Measurements from ENCODE around the gene GKN2.

GRCh38 chr2:68908392-68908970, 44.2 kb downstream of the GKN2 start:
- TF ChIP-seq POLR2AphosphoS5 (IDR thresholded peaks at IDR 0.05), result no peak
- TF ChIP-seq, protein P1, sequence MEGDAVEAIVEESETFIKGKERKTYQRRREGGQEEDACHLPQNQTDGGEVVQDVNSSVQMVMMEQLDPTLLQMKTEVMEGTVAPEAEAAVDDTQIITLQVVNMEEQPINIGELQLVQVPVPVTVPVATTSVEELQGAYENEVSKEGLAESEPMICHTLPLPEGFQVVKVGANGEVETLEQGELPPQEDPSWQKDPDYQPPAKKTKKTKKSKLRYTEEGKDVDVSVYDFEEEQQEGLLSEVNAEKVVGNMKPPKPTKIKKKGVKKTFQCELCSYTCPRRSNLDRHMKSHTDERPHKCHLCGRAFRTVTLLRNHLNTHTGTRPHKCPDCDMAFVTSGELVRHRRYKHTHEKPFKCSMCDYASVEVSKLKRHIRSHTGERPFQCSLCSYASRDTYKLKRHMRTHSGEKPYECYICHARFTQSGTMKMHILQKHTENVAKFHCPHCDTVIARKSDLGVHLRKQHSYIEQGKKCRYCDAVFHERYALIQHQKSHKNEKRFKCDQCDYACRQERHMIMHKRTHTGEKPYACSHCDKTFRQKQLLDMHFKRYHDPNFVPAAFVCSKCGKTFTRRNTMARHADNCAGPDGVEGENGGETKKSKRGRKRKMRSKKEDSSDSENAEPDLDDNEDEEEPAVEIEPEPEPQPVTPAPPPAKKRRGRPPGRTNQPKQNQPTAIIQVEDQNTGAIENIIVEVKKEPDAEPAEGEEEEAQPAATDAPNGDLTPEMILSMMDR (IDR thresholded peaks at IDR 0.05; ENCODE audit: poor library complexity, severe bottlenecking), result no peak
- TF ChIP-seq EZH2 (IDR thresholded peaks at IDR 0.05; ENCODE audit: borderline replicate concordance, insufficient read depth, low read length, poor library complexity, severe bottlenecking), result no peak
- no peak for TF ChIP-seq EP300 (conservative IDR thresholded peaks at IDR 0.05; ENCODE audit: poor library complexity, severe bottlenecking)
- TF ChIP-seq TAF1 (IDR thresholded peaks at IDR 0.05; ENCODE audit: low read depth), result no peak
- TF ChIP-seq RAD21 (conservative IDR thresholded peaks at IDR 0.05), result no peak
- no peak for TF ChIP-seq REST (IDR thresholded peaks at IDR 0.05; ENCODE audit: borderline replicate concordance)
- TF ChIP-seq SMC3 (conservative IDR thresholded peaks at IDR 0.05; ENCODE audit: poor library complexity), result no peak

Measured in neural cell (in vitro differentiated cells).